Measurements from ENCODE around the gene ZBED1.

The ZBED1 gene

GRCh38 chrX:2449135-2449886, 51.5 kb downstream of the ZBED1 start:
- TF ChIP-seq POLR2A (IDR thresholded peaks at IDR 0.05; ENCODE audit: extremely low read depth, insufficient read length), result no peak
- no peak for TF ChIP-seq MAX (IDR thresholded peaks at IDR 0.05; ENCODE audit: low read depth, low read length)
- TF ChIP-seq, protein P1, sequence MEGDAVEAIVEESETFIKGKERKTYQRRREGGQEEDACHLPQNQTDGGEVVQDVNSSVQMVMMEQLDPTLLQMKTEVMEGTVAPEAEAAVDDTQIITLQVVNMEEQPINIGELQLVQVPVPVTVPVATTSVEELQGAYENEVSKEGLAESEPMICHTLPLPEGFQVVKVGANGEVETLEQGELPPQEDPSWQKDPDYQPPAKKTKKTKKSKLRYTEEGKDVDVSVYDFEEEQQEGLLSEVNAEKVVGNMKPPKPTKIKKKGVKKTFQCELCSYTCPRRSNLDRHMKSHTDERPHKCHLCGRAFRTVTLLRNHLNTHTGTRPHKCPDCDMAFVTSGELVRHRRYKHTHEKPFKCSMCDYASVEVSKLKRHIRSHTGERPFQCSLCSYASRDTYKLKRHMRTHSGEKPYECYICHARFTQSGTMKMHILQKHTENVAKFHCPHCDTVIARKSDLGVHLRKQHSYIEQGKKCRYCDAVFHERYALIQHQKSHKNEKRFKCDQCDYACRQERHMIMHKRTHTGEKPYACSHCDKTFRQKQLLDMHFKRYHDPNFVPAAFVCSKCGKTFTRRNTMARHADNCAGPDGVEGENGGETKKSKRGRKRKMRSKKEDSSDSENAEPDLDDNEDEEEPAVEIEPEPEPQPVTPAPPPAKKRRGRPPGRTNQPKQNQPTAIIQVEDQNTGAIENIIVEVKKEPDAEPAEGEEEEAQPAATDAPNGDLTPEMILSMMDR (IDR thresholded peaks at IDR 0.05; ENCODE audit: low read depth, low read length), result no peak
- TF ChIP-seq MYC (IDR thresholded peaks at IDR 0.05; ENCODE audit: low read depth, low read length), result no peak
- peak; percentile 4 for DNase-seq (ENCODE audit: low read depth)
- no peak overlapping the region for H3K4me3 ChIP-seq (ENCODE audit: low read depth, low read length)

DNA sequence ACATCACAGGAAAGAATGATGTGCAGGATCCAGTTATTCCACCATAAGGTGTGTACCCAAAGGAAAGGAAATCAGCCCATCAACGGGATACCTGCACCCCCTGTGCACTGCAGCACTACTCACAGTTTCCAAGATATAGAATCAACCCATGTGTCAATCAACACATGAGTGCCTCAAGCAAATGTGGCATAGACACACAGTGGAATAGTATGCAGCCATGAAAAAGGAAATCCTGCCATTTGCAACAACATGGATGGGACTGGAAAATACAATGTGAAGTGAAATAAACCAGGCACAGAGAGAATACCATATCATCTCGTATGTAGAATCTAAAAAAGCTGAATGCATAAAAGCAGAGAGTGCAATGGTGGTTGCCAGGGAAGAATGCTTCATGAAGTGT, 53.3 kb downstream of the ZBED1 start:
- H3K4me3 ChIP-seq (ENCODE audit: low read depth, low read length), result no peak overlapping the region
- TF ChIP-seq MAX (IDR thresholded peaks at IDR 0.05; ENCODE audit: low read depth, low read length), result no peak
- TF ChIP-seq POLR2A (IDR thresholded peaks at IDR 0.05; ENCODE audit: extremely low read depth, insufficient read length), result no peak
- TF ChIP-seq, protein P1 (IDR thresholded peaks at IDR 0.05; ENCODE audit: low read depth, low read length), result no peak
- no peak for TF ChIP-seq MYC (IDR thresholded peaks at IDR 0.05; ENCODE audit: low read depth, low read length)

DNA sequence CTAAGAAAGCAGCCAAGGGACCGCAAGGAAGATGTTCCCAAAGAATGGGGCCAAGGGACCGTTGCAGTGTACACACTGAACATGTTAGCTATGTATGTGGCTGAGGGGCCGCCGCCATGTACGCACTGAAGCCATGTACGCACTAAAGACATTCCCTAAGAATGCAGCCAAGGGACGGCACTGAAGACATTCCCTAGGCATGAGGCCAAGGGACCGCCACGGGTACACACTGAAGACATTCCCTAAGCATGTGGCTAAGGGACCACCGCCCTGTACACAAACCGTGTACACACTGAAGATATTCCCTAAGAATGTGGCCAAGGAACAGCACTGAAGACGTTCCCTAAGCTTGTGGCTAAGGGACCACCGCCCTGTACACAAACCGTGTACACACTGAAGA, 54.0 kb downstream of the ZBED1 start:
- no peak for DNase-seq (ENCODE audit: low read depth)
- TF ChIP-seq POLR2A (IDR thresholded peaks at IDR 0.05; ENCODE audit: extremely low read depth, insufficient read length) (no peak), MYC (IDR thresholded peaks at IDR 0.05; ENCODE audit: low read depth, low read length) (no peak), MAX (IDR thresholded peaks at IDR 0.05; ENCODE audit: low read depth, low read length) (no peak)
- TF ChIP-seq, protein P1 (IDR thresholded peaks at IDR 0.05; ENCODE audit: low read depth, low read length), result no peak
- no peak overlapping the region for H3K4me3 ChIP-seq (ENCODE audit: low read depth, low read length)

More for the DNA sequence above, 53.3 kb downstream of the ZBED1 start:
- no peak for DNase-seq (ENCODE audit: low read depth)

- DNase-seq (ENCODE audit: low read depth), result no peak
- H3K4me3 ChIP-seq (ENCODE audit: low read depth, low read length), result no peak overlapping the region
- TF ChIP-seq, protein P1 (IDR thresholded peaks at IDR 0.05; ENCODE audit: low read depth, low read length), result no peak
- TF ChIP-seq MAX (IDR thresholded peaks at IDR 0.05; ENCODE audit: low read depth, low read length), result no peak
- no peak for TF ChIP-seq POLR2A (IDR thresholded peaks at IDR 0.05; ENCODE audit: extremely low read depth, insufficient read length)
- no peak for TF ChIP-seq MYC (IDR thresholded peaks at IDR 0.05; ENCODE audit: low read depth, low read length)
Observed at GRCh38 chrX:2445662-2446623, 54.8 kb downstream of the ZBED1 start.

DNA sequence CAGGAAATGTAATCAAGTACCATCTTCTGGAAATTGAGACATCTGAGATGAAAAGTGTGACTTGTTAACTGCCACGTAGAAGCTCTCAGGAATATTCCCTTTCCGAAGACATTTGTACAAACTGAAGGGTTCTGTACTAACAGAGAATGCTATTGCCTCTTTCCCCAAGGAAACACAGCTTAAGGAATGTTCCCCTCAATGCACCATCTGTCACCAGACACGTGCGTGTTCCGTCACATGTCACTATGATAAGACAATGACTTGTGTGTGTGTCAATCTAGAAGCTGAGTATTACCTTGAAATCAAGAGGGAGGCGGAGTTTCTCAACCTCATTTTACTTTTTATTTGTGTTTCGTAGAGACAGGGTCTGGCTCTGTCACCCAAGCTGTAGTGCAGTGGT, 58.1 kb downstream of the ZBED1 start:
- TF ChIP-seq POLR2A (IDR thresholded peaks at IDR 0.05; ENCODE audit: extremely low read depth, insufficient read length) (no peak), MAX (IDR thresholded peaks at IDR 0.05; ENCODE audit: low read depth, low read length) (no peak), MYC (IDR thresholded peaks at IDR 0.05; ENCODE audit: low read depth, low read length) (no peak)
- TF ChIP-seq, protein P1 (IDR thresholded peaks at IDR 0.05; ENCODE audit: low read depth, low read length), result no peak
- no peak for DNase-seq (ENCODE audit: low read depth)
- no peak overlapping the region for H3K4me3 ChIP-seq (ENCODE audit: low read depth, low read length)

All from NB4 (cell line).